Activated CD4-positive, CD25-positive, alpha-beta regulatory T cell treated with anti-CD3 and anti-CD28 coated beads, Interleukin-2, amount 50 U/mL, for 24 hours (primary cell): ENCODE data around the gene GUCY2C.

Experiments used
- ATAC-seq, 2 donors: fragments of 150-1000 bp; cut with Tn5 transposase; one replicate each; pipeline ENCODE4 v1.10.0; 2021; ENCODE audit warnings: mild to moderate bottlenecking in 1 of 2, moderate library complexity in 1 of 2

GUCY2C gene

DNA sequence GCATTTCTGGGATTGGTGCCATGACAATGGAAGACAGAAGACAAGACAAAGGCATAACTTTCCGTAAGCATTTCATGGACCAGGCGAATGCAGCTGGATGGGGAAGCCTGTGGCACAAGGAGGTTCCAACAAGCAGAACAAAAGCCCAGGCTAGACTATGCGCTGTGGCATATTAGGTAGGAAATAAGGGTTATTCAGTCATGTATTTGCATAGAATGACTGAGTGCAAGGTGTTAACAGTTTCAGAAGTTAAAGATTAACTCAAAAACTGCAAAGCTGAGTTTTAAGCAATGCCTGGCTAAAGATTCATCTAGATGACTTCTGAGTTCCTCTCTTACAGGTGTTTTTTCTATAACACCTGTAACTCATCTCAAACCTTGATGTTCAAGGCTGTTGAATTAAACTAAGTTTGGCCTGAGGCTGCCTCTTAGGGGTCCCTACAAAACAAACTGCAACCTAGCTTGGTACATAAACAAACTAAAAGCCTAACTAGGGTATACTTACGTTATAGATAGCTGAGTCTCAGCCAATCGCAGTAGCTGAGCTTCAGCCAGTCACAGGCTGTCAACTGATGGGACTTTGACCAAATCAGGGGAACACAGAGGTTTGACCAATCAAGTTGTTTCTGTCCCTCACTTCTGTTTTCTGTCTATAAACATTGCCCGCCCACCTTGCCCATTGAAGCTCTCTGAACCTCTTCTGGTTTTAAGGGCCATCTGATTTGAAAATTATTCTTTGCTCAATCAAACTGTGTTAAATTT, 76.5 kb downstream of the GUCY2C start:
- no peak for ATAC-seq

DNA sequence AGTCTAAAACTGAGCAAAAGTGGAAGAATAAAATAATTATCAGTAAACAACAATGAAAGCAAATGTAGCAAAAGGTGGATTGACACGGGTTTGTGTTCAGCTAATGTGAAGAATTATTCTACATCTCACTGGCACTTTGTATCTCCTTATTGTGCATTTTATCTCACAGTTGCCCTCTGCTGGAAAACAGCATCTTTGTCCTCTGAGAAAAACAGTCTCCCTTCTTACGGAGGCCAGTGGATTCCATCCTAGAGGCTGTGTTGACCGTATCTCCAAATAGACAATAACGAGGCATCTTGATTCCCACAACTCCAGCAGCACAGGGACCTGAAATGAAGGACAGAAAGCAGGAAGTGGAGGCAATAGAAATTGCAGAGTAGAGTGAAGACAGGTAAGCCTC, 77.4 kb downstream of the GUCY2C start:
- ATAC-seq: no peak

- ATAC-seq: peak in 1 of 2 donors; percentile 27
These were observed 81.7 kb downstream of the GUCY2C start for GRCh38 chr12:14614704-14615121.

- ATAC-seq: peak in 1 of 2 donors; percentile 56
These were observed 82.7 kb downstream of the GUCY2C start for GRCh38 chr12:14613718-14614117.

GRCh38 chr12:14612898-14613445, 83.4 kb downstream of the GUCY2C start:
- ATAC-seq: no peak

DNA sequence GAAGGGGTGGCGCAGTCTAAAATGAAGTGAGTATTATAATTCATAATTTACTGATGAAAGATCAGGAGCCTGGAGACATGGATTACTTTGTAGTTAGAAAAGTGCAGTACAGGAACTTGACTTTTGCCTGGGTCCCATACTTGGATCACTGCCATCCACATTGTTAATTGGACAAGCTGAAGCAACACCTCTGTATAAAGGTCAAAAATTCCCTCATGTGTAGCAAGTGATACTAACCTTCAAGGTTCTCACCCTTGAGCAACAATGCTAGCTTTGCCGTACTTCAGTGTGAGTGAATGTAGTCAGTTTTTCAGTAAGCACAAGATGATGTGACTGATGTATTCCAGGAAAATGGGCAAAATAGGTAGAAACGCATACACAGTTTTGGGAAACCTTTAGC, 84.1 kb downstream of the GUCY2C start:
- ATAC-seq: no peak

GRCh38 chr12:14611640-14612203, 84.7 kb downstream of the GUCY2C start:
- no peak for ATAC-seq

DNA sequence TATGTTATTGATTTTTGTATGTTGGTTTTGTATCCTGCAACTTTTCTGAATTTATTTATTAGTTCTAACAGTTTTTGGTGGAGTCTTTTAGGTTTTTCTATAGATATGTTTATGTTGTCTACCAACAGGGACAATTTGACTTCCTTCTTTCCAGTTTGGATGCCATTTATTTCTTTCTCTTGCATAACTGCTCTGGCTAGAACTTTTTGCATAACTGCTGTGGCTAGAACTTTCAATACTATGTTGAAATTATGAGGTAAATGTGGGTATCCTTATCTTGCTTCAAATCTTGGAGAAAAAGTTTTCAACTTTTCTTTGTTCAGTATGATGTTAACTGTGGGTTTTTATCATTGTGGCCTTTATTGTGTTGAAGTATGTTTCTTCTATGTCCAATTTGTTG, 88.8 kb downstream of the GUCY2C start:
- ATAC-seq: no peak

- no peak for ATAC-seq
These were observed 90.9 kb downstream of the GUCY2C start for GRCh38 chr12:14605401-14605989.

- no peak for ATAC-seq
These were observed 94.5 kb downstream of the GUCY2C start for GRCh38 chr12:14601692-14602478.

- no peak for ATAC-seq
These were observed 98.9 kb downstream of the GUCY2C start for GRCh38 chr12:14597480-14597879.

DNA sequence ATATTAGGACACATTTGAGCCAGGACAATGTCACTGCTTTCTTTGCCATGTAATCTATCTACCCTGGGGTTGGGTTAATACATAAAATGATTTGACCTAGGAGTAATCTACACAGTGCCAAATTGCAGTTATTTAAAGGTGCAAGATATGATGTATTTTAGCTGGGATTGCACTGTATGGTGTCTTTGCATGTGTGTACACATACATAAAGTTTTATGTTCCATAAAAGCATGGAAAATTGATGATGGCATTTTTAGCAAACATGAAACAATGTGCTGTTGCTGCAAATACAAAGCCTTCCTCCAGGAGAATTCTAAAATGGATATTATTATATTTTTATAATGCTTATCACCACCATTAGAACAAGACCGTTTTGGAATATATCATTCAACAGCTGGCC, 104.7 kb downstream of the GUCY2C start:
- no peak for ATAC-seq

DNA sequence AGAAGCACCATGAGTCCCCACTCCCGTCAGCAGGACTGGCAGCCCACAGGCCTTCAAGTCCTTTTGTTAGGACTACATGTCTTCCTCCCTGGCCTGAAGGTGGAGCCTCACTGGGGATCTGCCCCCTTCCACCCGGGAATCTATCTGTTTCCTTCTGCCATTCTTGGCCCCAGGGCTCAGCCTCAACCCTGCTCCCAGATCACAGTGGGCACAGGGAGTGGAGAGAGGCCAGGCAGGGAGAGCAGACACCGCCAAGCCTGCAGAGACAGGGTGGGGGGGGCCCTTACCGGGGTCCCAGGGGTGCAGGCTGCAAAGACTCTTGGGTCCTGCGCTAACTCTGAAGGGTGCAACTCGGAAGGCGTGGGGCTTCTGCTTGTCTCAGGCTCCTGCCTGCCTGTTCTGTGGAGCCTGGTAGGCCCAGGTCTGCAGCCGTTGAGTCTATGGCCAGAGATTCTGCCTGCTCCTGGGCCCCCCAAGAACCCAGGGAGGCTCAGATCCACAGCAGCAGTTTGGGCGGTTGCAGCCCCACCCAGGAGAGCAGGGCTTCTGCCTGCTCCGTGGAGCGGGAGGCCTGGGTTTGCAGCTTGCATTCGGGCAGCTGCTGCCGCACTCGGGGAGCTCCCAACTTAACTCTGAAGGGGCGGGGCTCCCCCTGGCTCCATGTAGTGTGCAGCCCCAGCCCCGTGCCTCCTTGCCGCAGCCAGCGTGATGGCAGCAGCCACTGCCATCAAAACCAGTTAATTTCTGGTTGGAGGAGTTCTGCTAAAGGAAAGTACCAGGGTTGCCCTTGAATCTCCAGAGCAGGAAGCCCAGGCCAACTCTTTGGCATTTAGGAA, 107.0 kb downstream of the GUCY2C start:
- no peak for ATAC-seq

GRCh38 chr12:14588571-14588970, 107.8 kb downstream of the GUCY2C start:
- ATAC-seq: no peak

DNA sequence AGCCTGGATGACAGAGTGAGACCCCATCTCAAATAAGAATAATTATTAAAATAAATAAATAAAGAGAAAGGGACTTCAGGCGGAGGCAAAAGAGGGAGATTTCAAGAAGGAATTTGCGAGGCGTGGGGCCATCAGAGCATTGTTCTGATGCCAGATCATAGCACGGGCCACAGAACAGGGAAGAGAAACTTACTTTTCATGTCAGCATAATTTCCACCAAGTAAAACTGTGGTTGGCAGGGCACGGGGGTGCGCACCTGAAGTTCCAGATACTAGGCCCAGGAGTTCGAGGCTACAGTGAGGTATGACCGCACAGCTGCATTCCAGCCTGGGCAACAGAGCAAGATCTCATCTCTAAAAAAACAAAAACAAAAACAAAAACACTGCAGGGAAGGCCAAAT, 117.8 kb downstream of the GUCY2C start:
- ATAC-seq: no peak

DNA sequence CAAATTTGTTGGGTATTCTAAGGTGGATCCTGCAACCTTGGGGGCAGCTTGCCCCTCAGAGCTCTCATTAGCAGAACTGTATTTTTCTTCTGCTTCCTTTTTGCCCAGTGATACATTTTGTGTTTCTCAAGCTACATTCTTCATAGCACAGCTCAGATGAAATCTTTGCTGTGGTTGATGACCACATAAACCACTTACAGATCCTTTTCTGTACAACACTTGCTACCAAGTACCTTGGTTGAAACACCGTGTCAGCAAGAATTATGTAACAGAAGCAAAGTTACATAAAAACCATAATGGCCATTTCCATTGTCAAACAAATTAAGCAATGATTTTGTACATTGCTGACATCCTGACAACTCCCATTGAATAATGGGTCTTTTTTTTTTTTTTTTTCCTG, 119.1 kb downstream of the GUCY2C start:
- peak in 1 of 2 donors; percentile 27 for ATAC-seq

GRCh38 chr12:14576896-14577295, 119.5 kb downstream of the GUCY2C start:
- no peak for ATAC-seq

DNA sequence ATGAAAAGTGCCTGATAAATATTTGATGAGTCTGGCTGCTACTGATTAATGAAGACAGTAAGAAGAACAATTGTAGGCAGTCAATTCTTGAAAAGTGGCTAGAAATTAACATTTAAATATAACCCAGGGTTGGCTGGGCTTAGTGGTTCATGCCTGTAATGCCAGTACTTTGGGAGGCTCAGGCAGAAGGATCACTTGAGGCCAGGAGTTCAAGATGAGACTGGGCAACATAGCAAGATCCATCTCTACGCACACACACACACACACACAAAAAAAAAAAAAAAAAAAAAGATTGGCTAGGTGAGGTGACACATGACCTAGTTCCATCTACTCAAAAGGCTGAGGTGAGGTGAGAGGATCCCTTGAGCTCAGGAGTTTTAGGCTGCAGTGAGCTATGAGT, 120.8 kb downstream of the GUCY2C start:
- no peak for ATAC-seq

GRCh38 chr12:14573118-14573517, 123.3 kb downstream of the GUCY2C start:
- ATAC-seq: no peak

- no peak for ATAC-seq
These were observed 124.0 kb downstream of the GUCY2C start for GRCh38 chr12:14572401-14572800.

GRCh38 chr12:14571779-14572178, 124.6 kb downstream of the GUCY2C start:
- ATAC-seq: no peak

- no peak for ATAC-seq
These were observed 126.2 kb downstream of the GUCY2C start for GRCh38 chr12:14570231-14570630.
